Measurements from ENCODE around the gene HOXA3. TPM values are rescaled to one million over a fixed set of nuclear protein-coding genes. Genes with fewer than 3 reads are reported as not detected.

The HOXA3 gene
- total RNA-seq, 4 donors from 2014 or later, result 1.8 to 11.0 (median 4.3) TPM

- ATAC-seq (ENCODE audit: low FRiP score) (no peak), DNase-seq (ENCODE audit: low spot score) (no peak)
- TF ChIP-seq CTCF (IDR thresholded peaks at IDR 0.05), result no peak
These were observed 46.0 kb downstream of the HOXA3 start for GRCh38 chr7:27106181-27106900.

GRCh38 chr7:27105301-27106031 is 46.9 kb downstream of the HOXA3 start:
- no peak for TF ChIP-seq CTCF (IDR thresholded peaks at IDR 0.05)
- ATAC-seq (ENCODE audit: low FRiP score), result no peak
- DNase-seq (ENCODE audit: low spot score), result no peak

- TF ChIP-seq CTCF (IDR thresholded peaks at IDR 0.05), result no peak
- DNase-seq (ENCODE audit: low spot score) (no peak), ATAC-seq (ENCODE audit: low FRiP score) (no peak)
These were observed 47.9 kb downstream of the HOXA3 start for GRCh38 chr7:27104341-27105058.

DNA sequence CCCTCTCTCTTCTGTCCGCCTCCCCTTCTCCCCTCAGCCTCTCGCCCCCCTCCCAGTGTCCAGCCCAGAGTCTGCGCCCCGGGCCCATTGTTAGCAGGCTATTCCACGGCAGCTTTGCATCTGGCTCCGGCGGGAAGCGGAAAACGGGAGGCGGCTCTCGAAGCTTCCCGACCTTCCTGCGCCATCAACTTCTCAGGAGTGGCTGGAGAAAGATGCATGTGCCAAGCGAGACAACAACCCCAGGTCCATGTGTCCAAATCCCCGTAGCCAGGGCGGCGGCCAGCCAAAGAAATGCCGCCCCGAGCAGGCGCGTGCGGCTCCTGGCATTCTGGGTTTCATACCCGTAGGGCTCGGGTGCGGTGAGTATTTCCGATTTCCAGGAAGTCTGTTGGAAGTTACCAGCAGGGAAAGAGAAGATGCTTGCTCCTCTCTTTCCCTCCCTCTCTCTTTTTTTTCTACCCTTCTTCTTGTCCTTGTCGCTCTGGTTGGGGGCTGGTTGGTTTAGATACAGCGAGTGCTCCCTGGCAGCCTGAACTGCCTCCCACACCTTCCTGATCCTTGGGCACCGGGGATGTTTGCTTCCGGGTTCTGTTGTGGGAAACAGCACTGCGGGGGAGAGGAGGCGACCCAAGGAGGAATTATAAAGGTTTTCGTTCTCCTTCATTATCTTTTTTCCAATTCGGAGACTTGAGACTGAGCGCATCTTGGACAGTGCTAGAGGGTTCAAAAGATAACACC is 48.7 kb downstream of the HOXA3 start:
- no peak for TF ChIP-seq CTCF (IDR thresholded peaks at IDR 0.05)
- DNase-seq (ENCODE audit: low spot score) (no peak), ATAC-seq (ENCODE audit: low FRiP score) (no peak)

GRCh38 chr7:27102581-27103442 is 49.6 kb downstream of the HOXA3 start, which contains the start of gene HOXA2:
Gene HOXA2 (minus strand): TSS chr7:27102683. CDS start chr7:27102500, 183 bp downstream.
- DNase-seq (ENCODE audit: low spot score), result no peak

More at GRCh38 chr7:27102581-27103442, 49.6 kb downstream of the HOXA3 start, which contains the start of gene HOXA2:
- no peak for ATAC-seq (ENCODE audit: low FRiP score)
- TF ChIP-seq CTCF (IDR thresholded peaks at IDR 0.05), result no peak

Data from omental fat pad (tissue), 4 donors.